Measurements from ENCODE around the gene CARNS1. TPM values are rescaled to one million over a fixed set of nuclear protein-coding genes. Genes with fewer than 3 reads are reported as not detected.

Gene CARNS1
- polyA plus RNA-seq, 1 of the 3 experiments (the other 2 are of a cell fraction), result 0.23 TPM

- Histone ChIP-seq H4K20me1 (ENCODE audit: insufficient read depth) (no peaks in the 10 kb centered on the region), H2AFZ (ENCODE audit: low read depth) (no peak overlapping the region), H3K4me3 (ENCODE audit: low read depth in 2 of 2, low read length in 1 of 2) (no peak overlapping the region), H3K36me3 (replicated peaks in 1 of 2; ENCODE audit: control insufficient read depth in 1 of 2, insufficient read depth in 2 of 2, low read length in 1 of 2) (peaks cover 3 to 39% of the 10 kb centered on the region in 2 experiments), H3K4me1 (ENCODE audit: control insufficient read depth in 1 of 2, insufficient read depth in 2 of 2, low read depth in 1 of 2, low read length in 1 of 2) (peaks cover 3 to 7% of the 10 kb centered on the region in 2 experiments; a peak in 1 of 4 replicates), H3K4me2 (no peak overlapping the region), H3K27ac (ENCODE audit: low read depth in 2 of 2, low read length in 1 of 2) (no peak overlapping the region), H3K9ac (no peak overlapping the region), H3K9me2 (no peaks in the 10 kb centered on the region), H3F3A (replicated peaks; ENCODE audit: insufficient read depth) (no peaks in the 10 kb centered on the region), H3K79me2 (ENCODE audit: insufficient read depth) (peaks cover 23% of the 10 kb centered on the region), H3K9me3 (no peaks in the 10 kb centered on the region), H3K27me3 (ENCODE audit: insufficient read depth) (no peaks in the 10 kb centered on the region)
- DNase-seq, result no peak
- TF ChIP-seq ELF1 (IDR thresholded peaks at IDR 0.05) (no peak), YY1 (IDR thresholded peaks at IDR 0.05; ENCODE audit: low read depth) (no peak), GATA2 (CRISPR knock-in tag; IDR thresholded peaks at IDR 0.05) (no peak)
- 92% methylated on average over 6 of the region's 22 CpGs for WGBS (ENCODE audit: low lambda C conversion rate)
- CTCF ChIA-PET, result interaction anchor here (0.6 kb wide), 1 partner anchor 27 kb away, joined by 3 read pairs; no protein-coding TSS in a partner anchor
- POLR2A ChIA-PET, result no interaction called here
These were observed 18.3 kb downstream of the CARNS1 start for GRCh38 chr11:67433536-67434394.

GRCh38 chr11:67434395-67434881, 19.0 kb downstream of the CARNS1 start:
- WGBS (ENCODE audit: low lambda C conversion rate), result 100% methylated on average over 2 of the region's 23 CpGs
- H3K9ac ChIP-seq, result no peak overlapping the region
- no peak overlapping the region for H3K4me3 ChIP-seq (ENCODE audit: low read depth in 2 of 2, low read length in 1 of 2)
- H3K36me3 ChIP-seq (replicated peaks in 1 of 2; ENCODE audit: control insufficient read depth in 1 of 2, insufficient read depth in 2 of 2, low read length in 1 of 2), result peaks cover 3 to 43% of the 10 kb centered on the region in 2 experiments
- H4K20me1 ChIP-seq (ENCODE audit: insufficient read depth), result no peaks in the 10 kb centered on the region
- CTCF ChIA-PET, result no interaction called here
- H3K9me3 ChIP-seq, result no peaks in the 10 kb centered on the region
- TF ChIP-seq TAF1 (IDR thresholded peaks at IDR 0.05; ENCODE audit: borderline replicate concordance, low read depth, low read length) (no peak), YY1 (IDR thresholded peaks at IDR 0.05; ENCODE audit: low read depth) (no peak), CHD2 (IDR thresholded peaks at IDR 0.05; ENCODE audit: low read length, partially characterized antibody) (no peak), GATA2 (CRISPR knock-in tag; IDR thresholded peaks at IDR 0.05) (no peak), CTCF (IDR thresholded peaks at IDR 0.05) (no peak), FOXJ3 (CRISPR knock-in tag; IDR thresholded peaks at IDR 0.05) (no peak), ELF1 (IDR thresholded peaks at IDR 0.05) (no peak), TEAD4 (IDR thresholded peaks at IDR 0.05; ENCODE audit: borderline replicate concordance, insufficient read depth) (no peak), TCF12 (IDR thresholded peaks at IDR 0.05) (no peak), MAX (IDR thresholded peaks at IDR 0.05; ENCODE audit: low read depth) (no peak), ZBTB33 (IDR thresholded peaks at IDR 0.05; ENCODE audit: borderline replicate concordance, low read depth) (no peak), EP300 (IDR thresholded peaks at IDR 0.05; ENCODE audit: borderline replicate concordance in 1 of 2, low read depth in 1 of 2, low read length in 1 of 2) (no peak), IRF3 (IDR thresholded peaks at IDR 0.05; ENCODE audit: low read depth, low read length) (no peak), FOXM1 (IDR thresholded peaks at IDR 0.05; ENCODE audit: low read depth) (no peak), MXI1 (IDR thresholded peaks at IDR 0.05; ENCODE audit: low read depth, low read length) (no peak)
- H3F3A ChIP-seq (replicated peaks; ENCODE audit: insufficient read depth), result no peaks in the 10 kb centered on the region
- H3K4me1 ChIP-seq (ENCODE audit: control insufficient read depth in 1 of 2, insufficient read depth in 2 of 2, low read depth in 1 of 2, low read length in 1 of 2), result peaks cover 0 to under 1% of the 10 kb centered on the region in 2 experiments; a peak in 1 of 4 replicates
- H3K79me2 ChIP-seq (ENCODE audit: insufficient read depth), result peaks cover 16% of the 10 kb centered on the region
- H2AFZ ChIP-seq (ENCODE audit: low read depth), result no peak overlapping the region
- POLR2A ChIA-PET, result no interaction called here
- no peaks in the 10 kb centered on the region for H3K27me3 ChIP-seq (ENCODE audit: insufficient read depth)
- no peak overlapping the region for H3K4me2 ChIP-seq
- DNase-seq, result no peak
- H3K27ac ChIP-seq (ENCODE audit: low read depth in 2 of 2, low read length in 1 of 2), result no peak overlapping the region
- H3K9me2 ChIP-seq, result no peaks in the 10 kb centered on the region
